Neural cell (in vitro differentiated cells): ENCODE measurements around the gene GRHL3.

Experiments
- CTCF ChIP-seq: fragments of 450-650 bp; IDR thresholded peaks from 2 replicates; pipeline ENCODE4 v1.5.1; 2014; ENCODE audit warnings: antibody characterized with exemption, mild to moderate bottlenecking, moderate library complexity; ENCODE audit not compliant: poor library complexity, severe bottlenecking
- EZH2 ChIP-seq: fragments of 200-600, 300-800 bp; shearing (Covaris generic), sonication (generic); IDR thresholded peaks from 2 replicates; pipeline ENCODE4 v1.6.1; 2014; ENCODE audit warnings: antibody characterized with exemption, low read length, borderline replicate concordance, mild to moderate bottlenecking; ENCODE audit not compliant: insufficient read depth, poor library complexity, severe bottlenecking

GRCh38 chr1:24303600-24303999 lies 15.6 kb upstream of the GRHL3 start:
- TF ChIP-seq CTCF: no peak
- no peak for TF ChIP-seq EZH2
